Measurements from ENCODE around the gene DQX1.

DQX1 gene

GRCh38 chr2:74495440-74495839, 30.6 kb downstream of the DQX1 start:
- TF ChIP-seq CTCF (IDR thresholded peaks at IDR 0.05): no peak
- Histone ChIP-seq H3K79me2 (no peaks in the 10 kb centered on the region), H3K36me3 (ENCODE audit: control insufficient read depth, insufficient read depth, low read length) (no peaks in the 10 kb centered on the region), H3K9ac (no peak overlapping the region), H3K27ac (no peak overlapping the region), H2AFZ (no peak overlapping the region), H3K9me3 (ENCODE audit: control insufficient read depth, low read length) (no peaks in the 10 kb centered on the region), H3K27me3 (ENCODE audit: control insufficient read depth, insufficient read depth, low read length) (no peaks in the 10 kb centered on the region), H3K4me2 (ENCODE audit: low read length) (no peak overlapping the region), H3K4me3 (ENCODE audit: low read depth, low read length) (no peak overlapping the region), H3K4me1 (peaks cover 10% of the 10 kb centered on the region)

GRCh38 chr2:74493546-74493945, 32.5 kb downstream of the DQX1 start:
- Histone ChIP-seq H3K9ac (no peak overlapping the region), H2AFZ (no peak overlapping the region), H3K4me3 (ENCODE audit: low read depth, low read length) (no peak overlapping the region), H3K27me3 (ENCODE audit: control insufficient read depth, insufficient read depth, low read length) (no peaks in the 10 kb centered on the region), H3K36me3 (ENCODE audit: control insufficient read depth, insufficient read depth, low read length) (no peaks in the 10 kb centered on the region), H3K4me1 (no peaks in the 10 kb centered on the region), H3K9me3 (ENCODE audit: control insufficient read depth, low read length) (no peaks in the 10 kb centered on the region), H3K27ac (no peak overlapping the region), H3K4me2 (ENCODE audit: low read length) (no peak overlapping the region), H3K79me2 (no peaks in the 10 kb centered on the region)
- no peak for TF ChIP-seq CTCF (IDR thresholded peaks at IDR 0.05)

- H3K27ac ChIP-seq: no peak overlapping the region
- no peak overlapping the region for H2AFZ ChIP-seq
- no peaks in the 10 kb centered on the region for H3K4me1 ChIP-seq
- H3K4me2 ChIP-seq (ENCODE audit: low read length): no peak overlapping the region
- no peak overlapping the region for H3K9ac ChIP-seq
- H3K27me3 ChIP-seq (ENCODE audit: control insufficient read depth, insufficient read depth, low read length): no peaks in the 10 kb centered on the region
- no peak overlapping the region for H3K4me3 ChIP-seq (ENCODE audit: low read depth, low read length)
- TF ChIP-seq CTCF (IDR thresholded peaks at IDR 0.05): no peak
- H3K36me3 ChIP-seq (ENCODE audit: control insufficient read depth, insufficient read depth, low read length): no peaks in the 10 kb centered on the region
- peaks cover 3% of the 10 kb centered on the region for H3K79me2 ChIP-seq
- H3K9me3 ChIP-seq (ENCODE audit: control insufficient read depth, low read length): no peaks in the 10 kb centered on the region
Measured at GRCh38 chr2:74491648-74492544, 34.1 kb downstream of the DQX1 start.

GRCh38 chr2:74489906-74490305, 36.1 kb downstream of the DQX1 start:
- no peaks in the 10 kb centered on the region for H3K4me1 ChIP-seq
- peaks cover 5% of the 10 kb centered on the region for H3K79me2 ChIP-seq
- H3K4me3 ChIP-seq (ENCODE audit: low read depth, low read length): no peak overlapping the region
- H3K36me3 ChIP-seq (ENCODE audit: control insufficient read depth, insufficient read depth, low read length): no peaks in the 10 kb centered on the region
- no peaks in the 10 kb centered on the region for H3K27me3 ChIP-seq (ENCODE audit: control insufficient read depth, insufficient read depth, low read length)
- no peak overlapping the region for H3K9ac ChIP-seq
- H2AFZ ChIP-seq: no peak overlapping the region
- no peak overlapping the region for H3K27ac ChIP-seq
- H3K4me2 ChIP-seq (ENCODE audit: low read length): no peak overlapping the region
- TF ChIP-seq CTCF (IDR thresholded peaks at IDR 0.05): no peak
- H3K9me3 ChIP-seq (ENCODE audit: control insufficient read depth, low read length): no peaks in the 10 kb centered on the region

Data from parathyroid adenoma (tissue), 2 donors.